Tibial artery (tissue), 4 donors: ENCODE results near the gene CNTRL.
A peak's percentile ranks its signal among the peaks of the same experiment; 100 is the strongest.

Experiments
- DNase-seq, 2 donors: peaks; one replicate each; pipeline ENCODE4 v3.0.0-alpha.2; 2019
- H3K27ac ChIP-seq, 2 donors: fragments of 200-600 bp; sonication (generic) in 1 of 2; 1 replicate in 1 of 2; 2 replicates in 1 of 2; pipeline ENCODE4 v1.5.1; 2018 to 2019; ENCODE audit warnings: mild to moderate bottlenecking in 1 of 2
- H3K27me3 ChIP-seq, 2 donors: fragments of 200-600 bp; sonication (generic) in 1 of 2; one replicate each; pipeline versions ENCODE4 v1.5.1 to v1.6.0; 2016 to 2019
- H3K36me3 ChIP-seq, 3 donors: fragments of 200-600 bp; sonication (generic) in 2 of 3; one replicate each; pipeline ENCODE4 v1.5.1; 2016 to 2019; ENCODE audit warnings: mild to moderate bottlenecking in 2 of 3
- H3K4me1 ChIP-seq, 4 donors: fragments of 200-600 bp; sonication (generic) in 2 of 4; 1 replicate in 3 of 4; 2 replicates in 1 of 4; pipeline ENCODE4 v1.5.1; 2016 to 2019
- H3K4me3 ChIP-seq, 2 donors: fragments of 200-600 bp; sonication (generic) in 1 of 2; 1 replicate in 1 of 2; 2 replicates in 1 of 2; pipeline ENCODE4 v1.5.1; 2018 to 2019; ENCODE audit warnings: mild to moderate bottlenecking in 2 of 2
- H3K9me3 ChIP-seq, 3 donors: fragments of 200-600 bp; sonication (generic) in 1 of 3; one replicate each; pipeline ENCODE4 v1.5.1; 2016 to 2019
- CTCF ChIP-seq, 2 experiments: fragments of 200-600 bp in 1 of 2; fragments of 450-650 bp in 1 of 2; IDR thresholded peaks; one replicate each; pipeline ENCODE4 v1.5.1; 2017 to 2019; ENCODE audit warnings: antibody characterized with exemption in 2 of 2, mild to moderate bottlenecking in 1 of 2, moderate library complexity in 1 of 2
- intact Hi-C: fragments of 100-400 bp; cut with DNase I; formaldehyde crosslinking; loops from one replicate; pipeline ENCODE4 v1.15.0; 2023; ENCODE audit warnings: low total_unique reads

The CNTRL gene

GRCh38 chr9:121213136-121213806 lies 138.5 kb downstream of the CNTRL start:
- peak; percentile 96 to 97 for TF ChIP-seq CTCF (IDR thresholded peaks at IDR 0.05)
- Histone ChIP-seq H3K27ac (peak overlapping the region; percentile 42 to 57), H3K36me3 (no peaks in the 10 kb centered on the region), H3K27me3 (no peaks in the 10 kb centered on the region), H3K4me3 (no peak overlapping the region), H3K9me3 (no peaks in the 10 kb centered on the region), H3K4me1 (peaks cover 0 to 5% (median 2%) of the 10 kb centered on the region in 4 donors)
- intact Hi-C loops = loop anchor here (2.0 to 5.0 kb wide), 3 partner anchors 104 to 188 kb away; no protein-coding TSS in a partner anchor
- DNase-seq = peak; percentile 86 to 94

GRCh38 chr9:121214005-121214404 lies 139.2 kb downstream of the CNTRL start:
- TF ChIP-seq CTCF (IDR thresholded peaks at IDR 0.05) = no peak
- H3K27ac ChIP-seq = no peak overlapping the region
- no peaks in the 10 kb centered on the region for H3K9me3 ChIP-seq
- intact Hi-C loops = loop anchor here (5.0 kb wide), 2 partner anchors 103 to 163 kb away; no protein-coding TSS in a partner anchor
- DNase-seq = no peak
- H3K36me3 ChIP-seq = no peaks in the 10 kb centered on the region
- peaks cover 0 to 5% (median 2%) of the 10 kb centered on the region in 4 donors for H3K4me1 ChIP-seq
- H3K4me3 ChIP-seq = no peak overlapping the region
- no peaks in the 10 kb centered on the region for H3K27me3 ChIP-seq

- H3K27ac ChIP-seq = no peak overlapping the region
- DNase-seq = no peak
- no peak overlapping the region for H3K4me3 ChIP-seq
- no peak for TF ChIP-seq CTCF (IDR thresholded peaks at IDR 0.05)
- H3K4me1 ChIP-seq = peaks cover 0 to 5% (median 2%) of the 10 kb centered on the region in 4 donors
- H3K36me3 ChIP-seq = no peaks in the 10 kb centered on the region
- H3K27me3 ChIP-seq = no peaks in the 10 kb centered on the region
- intact Hi-C loops = no loop called here
- H3K9me3 ChIP-seq = no peaks in the 10 kb centered on the region
Observed at GRCh38 chr9:121216271-121216805, 141.6 kb downstream of the CNTRL start.

GRCh38 chr9:121217609-121218292 lies 143.0 kb downstream of the CNTRL start:
- intact Hi-C loops = no loop called here

More at GRCh38 chr9:121217609-121218292, 143.0 kb downstream of the CNTRL start:
- Histone ChIP-seq H3K27ac (no peak overlapping the region), H3K4me1 (peaks cover 0 to 8% (median 2%) of the 10 kb centered on the region in 4 donors), H3K36me3 (no peaks in the 10 kb centered on the region), H3K9me3 (no peaks in the 10 kb centered on the region), H3K4me3 (no peak overlapping the region), H3K27me3 (no peaks in the 10 kb centered on the region)
- no peak for TF ChIP-seq CTCF (IDR thresholded peaks at IDR 0.05)
- no peak for DNase-seq
